DOHH2 (cell line): ENCODE measurements around the gene ACLY.

Experiments
- H3F3A ChIP-seq: fragments of 200-600 bp; sonication (generic), shearing (Covaris generic); 2 replicates; pipeline ENCODE4 v1.6.0; 2016; ENCODE audit warnings: antibody characterized with exemption, mild to moderate bottlenecking; ENCODE audit not compliant: control insufficient read depth, insufficient read depth
- H3K27ac ChIP-seq: fragments of 200-600 bp; sonication (generic); 2 replicates; pipeline ENCODE4 v1.5.1; 2014; ENCODE audit warnings: low read depth, mild to moderate bottlenecking, low read length, moderate library complexity
- H3K27me3 ChIP-seq: fragments of 200-600 bp; sonication (generic); 2 replicates; pipeline ENCODE4 v1.6.1; 2014; ENCODE audit warnings: mild to moderate bottlenecking, low read length, mixed read lengths; ENCODE audit not compliant: control insufficient read depth
- H3K36me3 ChIP-seq: fragments of 200-600 bp; sonication (generic); 2 replicates; pipeline ENCODE4 v1.6.1; 2014; ENCODE audit warnings: mild to moderate bottlenecking, low read length, moderate library complexity, mixed read lengths; ENCODE audit not compliant: control insufficient read depth
- H3K4me1 ChIP-seq: fragments of 200-600 bp; sonication (generic); 2 replicates; pipeline ENCODE4 v1.6.1; 2014; ENCODE audit warnings: mild to moderate bottlenecking, low read length, mixed read lengths; ENCODE audit not compliant: control insufficient read depth
- H3K4me2 ChIP-seq: fragments of 200-600 bp; sonication (generic); 2 replicates; pipeline ENCODE4 v1.6.0; 2014; ENCODE audit warnings: mild to moderate bottlenecking, low read length, moderate library complexity
- H3K4me3 ChIP-seq: fragments of 200-600 bp; sonication (generic); 2 replicates; pipeline ENCODE4 v1.5.1; 2014; ENCODE audit warnings: mild to moderate bottlenecking, low read length, mixed read lengths
- H3K79me2 ChIP-seq: fragments of 200-600 bp; sonication (generic); 2 replicates; pipeline ENCODE4 v1.6.1; 2014; ENCODE audit warnings: mild to moderate bottlenecking, low read length, mixed read lengths; ENCODE audit not compliant: control insufficient read depth
- H3K9me2 ChIP-seq: fragments of 200-600 bp; sonication (generic); replicated peaks from 2 replicates; pipeline ENCODE4 v1.6.1; 2014; ENCODE audit warnings: mild to moderate bottlenecking, low read length, mixed read lengths; ENCODE audit not compliant: control insufficient read depth
- H3K9me3 ChIP-seq: fragments of 200-600 bp; sonication (generic); 2 replicates; pipeline ENCODE4 v1.6.1; 2014; ENCODE audit warnings: antibody characterized with exemption, low read length, mixed read lengths; ENCODE audit not compliant: control insufficient read depth, insufficient read depth
- H4K20me1 ChIP-seq: fragments of 200-600 bp; sonication (generic); 2 replicates; pipeline ENCODE4 v1.6.0; 2014; ENCODE audit warnings: low read depth, mild to moderate bottlenecking, antibody characterized with exemption, low read length, moderate library complexity; ENCODE audit not compliant: control insufficient read depth, insufficient read depth
- CTCF ChIP-seq: fragments of 200-600 bp; sonication (generic); IDR thresholded peaks from one replicate; pipeline ENCODE4 v1.5.1; 2014; ENCODE audit warnings: antibody characterized with exemption, mild to moderate bottlenecking, low read depth, low read length; ENCODE audit not compliant: poor library complexity, severe bottlenecking
- EZH2phosphoT487 ChIP-seq: fragments of 200-600 bp; sonication (generic); IDR thresholded peaks from 2 replicates; pipeline ENCODE4 v1.6.1; 2017; ENCODE audit warnings: borderline replicate concordance, mild to moderate bottlenecking, antibody characterized with exemption, low read length, moderate library complexity, mixed read lengths

The ACLY gene

GRCh38 chr17:41823141-41823524 lies 95.6 kb downstream of the ACLY start:
- Histone ChIP-seq H3K4me3 (no peak overlapping the region), H3K9me3 (no peaks in the 10 kb centered on the region), H4K20me1 (no peaks in the 10 kb centered on the region), H3K4me2 (no peak overlapping the region), H3K27me3 (no peaks in the 10 kb centered on the region), H3K36me3 (peaks cover 19% of the 10 kb centered on the region), H3K9me2 (no peaks in the 10 kb centered on the region), H3K27ac (no peak overlapping the region), H3F3A (no peaks in the 10 kb centered on the region), H3K4me1 (peaks cover 13% of the 10 kb centered on the region), H3K79me2 (no peaks in the 10 kb centered on the region)
- TF ChIP-seq CTCF: no peak
- no peak for TF ChIP-seq EZH2phosphoT487

DNA sequence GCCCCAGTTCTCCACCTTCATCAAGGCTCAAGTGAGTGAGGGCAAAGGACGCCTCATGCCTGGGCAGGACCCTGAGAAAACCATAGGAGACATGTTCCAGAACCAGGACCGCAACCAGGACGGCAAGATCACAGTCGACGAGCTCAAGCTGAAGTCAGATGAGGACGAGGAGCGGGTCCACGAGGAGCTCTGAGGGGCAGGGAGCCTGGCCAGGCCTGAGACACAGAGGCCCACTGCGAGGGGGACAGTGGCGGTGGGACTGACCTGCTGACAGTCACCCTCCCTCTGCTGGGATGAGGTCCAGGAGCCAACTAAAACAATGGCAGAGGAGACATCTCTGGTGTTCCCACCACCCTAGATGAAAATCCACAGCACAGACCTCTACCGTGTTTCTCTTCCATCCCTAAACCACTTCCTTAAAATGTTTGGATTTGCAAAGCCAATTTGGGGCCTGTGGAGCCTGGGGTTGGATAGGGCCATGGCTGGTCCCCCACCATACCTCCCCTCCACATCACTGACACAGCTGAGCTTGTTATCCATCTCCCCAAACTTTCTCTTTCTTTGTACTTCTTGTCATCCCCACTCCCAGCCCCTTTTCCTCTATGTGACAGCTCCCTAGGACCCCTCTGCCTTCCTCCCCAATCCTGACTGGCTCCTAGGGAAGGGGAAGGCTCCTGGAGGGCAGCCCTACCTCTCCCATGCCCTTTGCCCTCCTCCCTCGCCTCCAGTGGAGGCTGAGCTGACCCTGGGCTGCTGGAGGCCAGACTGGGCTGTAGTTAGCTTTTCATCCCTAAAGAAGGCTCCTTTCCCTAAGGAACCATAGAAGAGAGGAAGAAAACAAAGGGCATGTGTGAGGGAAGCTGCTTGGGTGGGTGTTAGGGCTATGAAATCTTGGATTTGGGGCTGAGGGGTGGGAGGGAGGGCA lies 96.3 kb downstream of the ACLY start:
- H3K27me3 ChIP-seq: no peaks in the 10 kb centered on the region
- no peaks in the 10 kb centered on the region for H3F3A ChIP-seq
- peaks cover 13% of the 10 kb centered on the region for H3K36me3 ChIP-seq
- no peak overlapping the region for H3K27ac ChIP-seq
- no peak overlapping the region for H3K4me2 ChIP-seq
- no peaks in the 10 kb centered on the region for H3K9me2 ChIP-seq
- H3K79me2 ChIP-seq: no peaks in the 10 kb centered on the region
- H3K9me3 ChIP-seq: no peaks in the 10 kb centered on the region
- H4K20me1 ChIP-seq: no peaks in the 10 kb centered on the region
- H3K4me1 ChIP-seq: peaks cover 14% of the 10 kb centered on the region
- no peak overlapping the region for H3K4me3 ChIP-seq
- TF ChIP-seq EZH2phosphoT487: no peak
- TF ChIP-seq CTCF: no peak

DNA sequence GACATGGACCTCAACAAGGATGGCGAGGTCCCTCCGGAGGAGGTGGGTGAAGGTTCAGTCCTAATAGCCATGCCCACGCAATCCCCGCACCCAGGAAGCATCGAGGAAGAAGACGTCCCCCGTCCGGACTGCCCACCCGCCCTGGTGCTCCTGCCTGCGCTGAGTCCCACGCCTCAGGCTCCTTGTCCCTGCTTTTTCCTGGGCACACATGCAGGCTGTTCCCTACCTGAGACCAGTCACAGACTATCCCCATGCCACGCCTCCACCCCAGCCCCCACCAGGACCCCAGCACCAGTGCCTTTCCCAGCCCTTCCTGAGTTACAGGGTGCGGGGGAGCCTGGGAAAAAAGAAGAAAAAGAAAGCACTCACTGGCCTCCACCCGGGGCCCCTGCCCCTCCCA lies 97.0 kb downstream of the ACLY start:
- Histone ChIP-seq H3K36me3 (peaks cover 10% of the 10 kb centered on the region; the same call in 1 of the 2 replicates), H3K27ac (no peak overlapping the region)
- TF ChIP-seq EZH2phosphoT487: no peak
- TF ChIP-seq CTCF: no peak

More for the DNA sequence above, 97.0 kb downstream of the ACLY start:
- Histone ChIP-seq H3K9me2 (no peaks in the 10 kb centered on the region), H4K20me1 (no peaks in the 10 kb centered on the region), H3K4me3 (no peak overlapping the region), H3K4me2 (no peak overlapping the region), H3K9me3 (no peaks in the 10 kb centered on the region), H3K4me1 (peaks cover 14% of the 10 kb centered on the region), H3K79me2 (no peaks in the 10 kb centered on the region), H3K27me3 (no peaks in the 10 kb centered on the region), H3F3A (no peaks in the 10 kb centered on the region)
